HUDEP-2 (cell line): ENCODE measurements around the gene MTMR3.

Experiments used
- DNase-seq, 76 experiments: peaks; one replicate each; lab custom pipeline; 2025; ENCODE audit not compliant: unreplicated experiment in 76 of 76; lab: John Stamatoyannopoulos, UW

MTMR3 gene

GRCh38 chr22:29994943-29995342 lies 112.0 kb downstream of the MTMR3 start:
- DNase-seq = peak in 3 of 76 experiments; percentile 10 to 36 (median 31)

- DNase-seq = no peak
Measured at GRCh38 chr22:29997107-29997506, 114.1 kb downstream of the MTMR3 start.

DNA sequence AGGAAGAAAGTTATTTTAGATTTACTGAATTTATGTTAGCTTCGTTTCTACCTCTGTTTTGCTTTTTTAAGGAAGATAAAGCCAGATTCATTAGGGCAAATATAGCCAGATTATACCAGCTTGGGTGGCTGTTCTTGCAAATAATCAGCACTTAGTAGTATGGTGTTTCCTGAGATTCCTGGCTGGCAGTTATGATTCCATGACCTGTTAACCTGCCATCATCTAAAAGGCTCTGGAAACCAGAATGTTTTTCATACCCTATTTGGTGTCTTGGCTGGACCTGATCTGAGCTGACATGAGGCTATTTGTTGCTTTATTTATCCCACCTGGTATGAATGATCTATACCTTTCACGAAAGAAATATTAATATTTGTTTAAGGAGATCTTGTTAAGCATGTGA lies 114.5 kb downstream of the MTMR3 start:
- DNase-seq = no peak

DNA sequence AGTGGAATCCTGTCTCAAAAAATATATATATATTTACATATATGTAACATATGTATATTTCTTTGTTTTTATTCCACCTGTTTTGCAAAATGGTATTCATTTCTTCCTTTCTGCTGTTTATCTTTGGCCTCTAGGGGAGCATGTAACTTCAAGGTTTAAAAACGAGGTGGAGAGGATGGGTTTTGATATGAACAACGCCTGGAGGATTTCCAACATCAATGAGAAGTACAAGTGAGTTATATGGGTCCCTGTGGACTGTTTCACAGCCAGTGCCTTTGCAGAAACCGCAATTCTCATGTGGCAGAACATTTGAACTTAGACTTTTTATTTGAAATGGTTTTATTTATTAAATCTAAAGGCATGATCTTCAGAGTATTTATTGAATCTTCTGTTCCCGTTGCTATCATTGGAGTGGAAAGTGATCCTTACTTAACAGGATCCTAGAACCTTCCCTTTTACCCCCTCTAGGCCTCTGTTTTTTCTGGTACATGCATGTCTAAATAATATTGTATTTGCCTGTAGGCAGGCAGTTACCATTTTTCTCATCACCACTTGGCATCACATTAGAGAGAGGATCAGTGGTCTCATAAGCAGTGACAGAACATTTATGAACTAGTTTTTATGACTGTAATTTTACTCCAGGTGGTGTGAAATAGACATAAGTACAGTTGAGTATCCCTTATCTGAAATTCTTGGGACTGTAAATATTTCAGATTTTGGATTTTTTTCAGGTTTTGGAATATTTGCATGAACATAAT lies 115.8 kb downstream of the MTMR3 start:
- peak in 16 of 76 experiments; percentile 3 to 49 (median 13) for DNase-seq

DNA sequence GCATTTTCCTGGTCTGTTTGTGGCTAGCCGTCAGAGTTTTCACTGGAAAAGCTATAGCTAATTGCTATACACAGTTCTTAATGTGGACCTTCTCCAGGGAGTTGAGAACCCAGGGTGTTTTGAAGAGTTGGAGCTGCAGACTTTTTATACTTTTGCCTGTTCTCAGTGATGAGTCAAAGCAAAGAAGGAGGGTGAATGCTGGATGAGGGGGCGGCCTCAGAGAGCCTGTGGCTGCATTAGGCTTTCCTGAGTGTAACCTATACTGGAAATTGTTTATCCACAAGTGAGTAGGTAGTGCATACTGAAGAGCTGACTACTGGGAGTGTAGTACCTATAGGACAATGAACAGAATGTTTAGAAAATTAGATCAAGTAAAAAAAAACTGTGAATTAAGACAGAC lies 117.6 kb downstream of the MTMR3 start:
- DNase-seq = no peak

DNA sequence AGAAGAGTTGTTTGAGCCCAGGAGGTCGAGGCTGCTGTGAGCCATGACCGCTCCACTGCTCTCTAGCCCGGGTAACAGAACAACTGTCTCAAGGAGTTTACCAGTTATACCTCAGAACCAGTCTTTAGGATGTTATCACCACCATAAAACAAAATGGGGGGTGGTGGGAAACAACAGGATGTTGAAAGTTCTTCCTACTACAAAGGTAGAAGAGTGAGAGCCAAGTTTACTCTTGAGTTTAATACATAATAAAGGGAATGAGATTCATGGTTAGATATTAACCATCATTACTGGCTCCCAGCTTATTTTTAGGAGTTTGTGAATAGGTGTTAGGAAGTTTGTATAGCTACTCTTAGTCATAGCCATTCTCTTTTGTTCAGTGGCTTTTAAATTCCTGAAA lies 118.5 kb downstream of the MTMR3 start:
- DNase-seq = no peak

DNA sequence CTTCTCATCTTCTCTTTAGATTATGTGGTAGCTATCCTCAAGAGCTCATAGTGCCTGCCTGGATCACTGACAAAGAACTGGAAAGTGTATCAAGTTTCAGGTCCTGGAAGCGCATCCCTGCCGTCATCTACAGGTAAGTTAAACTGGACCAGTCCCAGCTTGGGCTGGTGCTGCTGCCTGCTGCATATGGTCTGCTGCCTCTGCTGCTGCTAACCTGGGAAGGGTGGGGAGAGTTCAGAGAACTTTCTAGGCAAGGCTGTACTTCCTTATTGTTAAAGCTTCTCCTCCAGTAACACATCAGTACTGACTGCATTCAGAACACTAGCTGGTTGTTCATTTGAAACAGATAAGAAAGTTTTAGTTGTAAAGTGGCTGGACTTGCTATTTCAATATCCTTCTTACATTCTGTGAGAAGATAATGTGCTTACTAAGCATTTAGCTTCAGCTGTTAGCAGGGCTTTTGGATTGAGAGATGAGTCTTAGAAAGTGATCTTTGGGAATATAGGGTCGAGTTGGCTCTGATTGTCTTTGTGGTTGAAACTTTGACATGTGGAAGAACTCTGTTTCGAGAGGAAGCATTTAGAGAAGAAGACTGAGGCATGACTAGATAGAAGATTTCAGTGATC lies 120.0 kb downstream of the MTMR3 start:
- no peak for DNase-seq

- DNase-seq = no peak
Measured at GRCh38 chr22:30004101-30004500, 121.1 kb downstream of the MTMR3 start.

GRCh38 chr22:30004694-30005093 lies 121.7 kb downstream of the MTMR3 start:
- no peak for DNase-seq

GRCh38 chr22:30005213-30005857 lies 122.4 kb downstream of the MTMR3 start:
- DNase-seq = peak in 57 of 76 experiments; percentile 2 to 69 (median 40)

GRCh38 chr22:30007361-30007760 lies 124.4 kb downstream of the MTMR3 start:
- DNase-seq = no peak

- no peak for DNase-seq
Measured at GRCh38 chr22:30008401-30008800, 125.4 kb downstream of the MTMR3 start.

DNA sequence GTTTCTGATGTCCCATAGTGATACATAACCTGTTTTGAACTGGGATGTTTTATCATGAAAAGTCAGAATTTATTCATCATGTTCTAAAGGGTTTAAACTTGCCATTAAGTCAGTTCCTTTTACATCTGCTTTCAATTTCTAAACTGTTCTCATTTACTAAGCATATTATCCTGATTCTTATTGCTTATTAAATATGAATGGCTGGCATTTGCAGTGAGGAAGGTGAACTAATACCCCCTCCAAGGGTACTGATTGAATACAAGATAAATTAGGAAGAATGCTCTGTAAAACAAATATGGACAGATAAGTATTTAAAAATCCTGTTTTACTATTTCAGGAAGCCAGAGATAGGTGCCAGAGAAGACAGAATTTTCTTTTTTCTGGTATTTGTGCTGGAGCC lies 126.5 kb downstream of the MTMR3 start:
- no peak for DNase-seq

DNA sequence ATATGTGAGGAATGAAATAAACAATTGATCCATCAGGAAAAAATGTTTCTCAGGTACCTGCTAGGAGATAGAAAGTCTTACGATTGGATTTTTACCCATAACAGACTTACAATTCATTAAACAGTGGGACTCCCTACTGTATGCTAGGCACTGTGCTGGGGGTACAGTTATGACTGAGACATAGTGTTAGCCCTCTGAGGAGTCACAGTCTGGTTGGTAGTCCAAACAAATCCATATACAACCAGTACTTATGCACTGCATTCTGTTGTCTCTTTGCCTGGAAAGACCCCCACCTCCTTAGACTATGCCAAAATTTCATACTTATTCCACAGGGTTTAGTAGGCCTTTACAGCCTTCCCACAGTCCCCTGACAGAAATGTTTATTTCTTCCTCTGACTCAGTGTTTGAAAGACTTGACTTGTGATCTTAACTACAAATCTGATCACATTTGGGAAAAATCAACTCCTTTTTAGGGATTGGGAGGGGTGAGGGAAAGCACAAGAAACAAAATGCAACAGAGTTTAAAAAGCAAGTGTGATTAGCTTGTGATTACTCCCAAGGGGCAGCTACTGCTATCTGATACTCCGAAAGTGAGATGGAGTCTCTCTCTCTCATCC lies 127.9 kb downstream of the MTMR3 start:
- no peak for DNase-seq

- DNase-seq = no peak
Measured at GRCh38 chr22:30013201-30013600, 130.2 kb downstream of the MTMR3 start.

DNA sequence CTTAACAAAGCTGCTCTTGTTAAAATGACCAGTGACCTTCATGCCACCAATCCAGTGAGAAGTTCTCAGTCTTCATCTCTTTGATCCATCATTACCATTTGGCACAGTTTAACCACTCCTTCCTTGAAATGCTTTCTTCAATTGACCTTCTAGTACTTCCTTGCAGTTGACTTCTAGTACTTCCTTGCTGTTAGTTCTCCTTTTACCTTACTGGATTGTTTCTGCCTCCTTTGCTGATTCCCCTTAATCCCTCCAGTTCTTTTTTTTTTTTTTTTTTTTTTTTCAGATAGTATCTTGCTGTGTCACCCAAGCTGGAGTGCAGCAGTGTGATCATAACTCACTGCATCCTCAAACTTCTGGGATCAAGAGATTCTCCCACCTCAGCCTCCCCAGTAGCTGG lies 131.3 kb downstream of the MTMR3 start:
- peak in 1 of 76 experiments; percentile 18 for DNase-seq

DNA sequence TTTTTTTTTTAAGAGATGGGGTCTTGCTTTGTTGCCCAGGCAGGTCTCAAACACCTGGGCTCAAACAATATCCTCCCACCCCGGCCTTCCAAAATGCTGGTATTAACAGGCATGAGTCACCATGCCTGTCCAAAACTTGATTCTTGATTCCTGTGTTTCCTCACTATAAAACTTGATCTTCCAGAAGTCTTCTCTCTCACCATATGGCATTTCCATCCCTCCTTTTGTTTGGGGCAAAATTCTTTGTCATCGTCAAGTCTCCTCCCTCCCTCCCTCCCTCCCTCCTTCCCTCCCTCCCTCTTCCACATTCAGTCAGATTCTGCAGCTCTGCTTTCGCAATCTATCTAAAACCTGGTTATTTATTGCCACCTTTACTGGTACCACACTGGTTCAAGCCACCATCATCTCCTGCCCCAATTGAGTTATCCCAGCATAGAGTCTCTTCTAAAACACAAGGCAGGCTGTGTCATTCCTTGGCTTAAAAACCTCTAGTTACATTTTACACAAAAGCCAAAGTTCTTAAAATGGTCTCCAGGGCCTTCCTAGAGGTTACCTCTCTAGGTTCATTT lies 132.3 kb downstream of the MTMR3 start:
- DNase-seq = no peak

- DNase-seq = no peak
Measured at GRCh38 chr22:30015846-30016245, 132.9 kb downstream of the MTMR3 start.

GRCh38 chr22:30016596-30016995 lies 133.6 kb downstream of the MTMR3 start:
- DNase-seq = no peak

DNA sequence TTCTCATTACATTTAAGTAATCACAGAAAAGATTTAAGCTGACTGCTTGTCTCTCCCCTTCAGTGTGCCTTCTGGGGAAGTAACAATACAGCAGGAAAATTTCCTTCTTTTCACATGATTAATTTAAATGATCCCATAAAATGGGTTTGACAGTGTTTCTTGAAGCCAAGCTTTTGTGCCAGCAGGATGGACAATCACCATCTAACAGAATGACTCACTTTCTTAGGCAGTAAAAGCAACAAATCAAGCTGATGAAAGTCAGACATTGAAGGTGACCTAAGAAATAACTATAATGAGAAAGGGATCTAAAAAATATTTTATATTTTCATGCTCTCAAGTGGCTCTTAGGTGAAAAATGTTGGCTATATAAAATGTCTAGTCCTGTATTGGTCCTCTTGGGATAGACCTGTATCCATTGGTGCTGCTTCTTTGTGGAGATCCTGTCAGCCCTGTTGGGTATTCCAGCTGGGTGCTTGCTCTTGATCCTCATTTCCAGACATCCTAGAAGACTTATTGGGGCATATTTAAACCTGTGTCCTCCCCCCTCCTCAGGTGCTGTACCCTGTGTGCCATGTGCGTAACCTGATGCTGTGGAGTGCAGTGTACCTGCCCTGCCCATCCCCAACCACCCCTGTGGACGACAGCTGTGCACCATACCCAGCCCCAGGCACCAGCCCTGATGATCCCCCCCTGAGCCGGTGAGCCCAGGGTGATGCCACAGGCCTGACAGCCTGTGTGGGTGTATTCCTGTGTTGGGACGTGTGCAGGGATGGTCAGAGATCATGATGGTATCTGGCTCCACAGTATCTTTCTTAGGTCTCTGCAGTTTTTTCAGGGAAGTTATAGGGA lies 134.6 kb downstream of the MTMR3 start:
- no peak for DNase-seq
